ENCODE results near the gene CLECL1. TPM values are rescaled to one million over a fixed set of nuclear protein-coding genes. Genes with fewer than 3 reads are reported as not detected.

The CLECL1 gene
- total RNA-seq, result 4.4 TPM

DNA sequence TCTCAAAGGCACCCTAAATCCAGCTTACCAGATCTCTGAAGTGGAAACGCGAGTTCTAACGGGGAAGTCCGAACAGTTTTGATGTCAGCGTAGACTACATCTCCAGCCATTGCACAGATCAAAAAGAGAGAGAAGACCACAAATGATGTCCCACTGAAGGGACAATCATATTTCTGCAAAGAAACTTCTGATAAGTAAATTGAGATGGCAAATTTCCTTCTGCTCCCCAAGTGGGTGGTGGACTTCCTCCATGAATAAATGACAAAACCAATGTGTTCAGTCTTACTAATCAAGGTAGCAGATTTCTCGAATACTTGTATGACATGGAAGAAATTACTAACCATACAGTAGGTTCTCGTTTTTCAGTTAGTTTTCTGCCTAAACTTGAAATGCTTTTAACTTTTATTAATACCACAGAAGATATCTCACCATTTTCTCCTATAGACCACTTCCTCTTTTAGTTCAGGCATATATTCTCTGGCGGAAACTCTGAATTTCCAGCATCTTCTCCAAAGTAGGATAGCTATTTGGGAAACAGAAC, at the start of gene CLECL1:
TSS of gene CLECL1 (minus strand) at position 177 of the 541 bp plus-strand sequence.
- Histone ChIP-seq H3K27me3 (ENCODE audit: insufficient read depth, low read length) (no peaks in the 10 kb centered on the region), H3K9me3 (ENCODE audit: low read depth, low read length) (no peaks in the 10 kb centered on the region), H3K4me3 (ENCODE audit: low read length) (peak within 1 kb of the TSS; percentile 2), H3K4me1 (ENCODE audit: insufficient read depth, low read length) (peaks cover 42% of the 10 kb centered on the region)

DNA sequence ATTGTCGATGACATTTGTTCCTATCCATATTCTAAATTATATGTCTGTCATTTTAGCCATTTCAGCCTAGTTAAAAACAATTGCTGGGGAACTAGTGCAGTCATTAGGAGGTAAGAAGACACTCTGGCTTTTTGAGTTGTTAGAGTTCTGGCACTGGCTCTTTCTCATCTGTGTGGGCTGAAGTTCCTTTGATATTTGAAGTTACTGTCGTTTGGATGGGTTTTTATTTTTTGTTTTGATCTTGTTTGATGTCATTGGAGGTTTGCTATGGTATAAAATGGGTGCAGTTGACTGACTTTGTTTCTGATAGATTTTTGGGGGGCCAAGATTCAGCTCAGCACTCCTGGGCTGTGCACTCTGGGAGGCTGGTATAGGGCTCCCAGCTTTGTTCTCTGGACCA, 48.5 kb upstream of the CLECL1 start:
- H3K27me3 ChIP-seq (ENCODE audit: insufficient read depth, low read length), result no peaks in the 10 kb centered on the region

DNA sequence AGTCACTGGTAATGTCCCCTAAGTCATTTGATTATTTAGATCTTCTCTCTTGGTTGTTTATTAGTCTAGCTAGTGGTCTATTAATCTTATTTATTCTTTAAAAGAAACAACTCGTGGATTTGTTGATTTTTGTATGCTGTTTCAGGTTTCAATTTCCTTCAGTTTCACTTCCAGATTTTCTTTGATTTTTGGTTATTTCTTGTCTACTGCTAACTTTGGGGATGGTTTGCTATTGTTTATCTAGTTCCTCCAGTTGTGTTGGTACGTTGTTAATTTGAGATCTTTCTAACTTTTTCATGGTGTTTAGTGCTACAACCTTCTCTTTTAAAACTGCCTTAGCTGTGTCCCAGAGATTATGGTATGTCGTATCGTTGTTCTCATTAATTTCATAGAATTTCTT, 46.3 kb upstream of the CLECL1 start:
- Histone ChIP-seq H3K9me3 (ENCODE audit: low read depth, low read length) (no peaks in the 10 kb centered on the region), H3K4me3 (ENCODE audit: low read length) (no peak overlapping the region), H3K27me3 (ENCODE audit: insufficient read depth, low read length) (no peaks in the 10 kb centered on the region), H3K4me1 (ENCODE audit: insufficient read depth, low read length) (peaks cover 15% of the 10 kb centered on the region)

More for the DNA sequence above, 48.5 kb upstream of the CLECL1 start:
- Histone ChIP-seq H3K4me1 (ENCODE audit: insufficient read depth, low read length) (peaks cover 1% of the 10 kb centered on the region), H3K4me3 (ENCODE audit: low read length) (no peak overlapping the region), H3K9me3 (ENCODE audit: low read depth, low read length) (no peaks in the 10 kb centered on the region)

DNA sequence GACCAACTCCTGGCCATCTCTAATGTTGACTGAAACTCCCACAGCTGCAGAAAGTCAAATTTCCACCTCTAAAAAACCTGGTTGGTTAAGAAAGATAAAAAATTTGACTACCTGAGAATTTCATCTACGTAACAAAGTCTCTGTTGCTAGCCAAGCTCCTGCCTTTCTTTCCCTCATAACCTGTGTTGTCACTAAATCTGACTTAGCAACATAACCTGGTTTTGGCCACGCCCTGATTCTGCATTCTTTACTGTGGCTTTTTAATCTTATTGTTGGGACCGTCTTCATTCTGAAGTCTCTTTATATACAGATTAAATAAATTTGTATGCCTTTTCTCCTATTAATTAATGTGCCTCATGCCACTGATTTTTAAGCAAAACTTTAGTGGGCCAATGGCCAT, 43.9 kb upstream of the CLECL1 start:
- H3K4me1 ChIP-seq (ENCODE audit: insufficient read depth, low read length), result peaks cover 16% of the 10 kb centered on the region
- no peaks in the 10 kb centered on the region for H3K27me3 ChIP-seq (ENCODE audit: insufficient read depth, low read length)
- H3K4me3 ChIP-seq (ENCODE audit: low read length), result no peak overlapping the region
- no peaks in the 10 kb centered on the region for H3K9me3 ChIP-seq (ENCODE audit: low read depth, low read length)

DNA sequence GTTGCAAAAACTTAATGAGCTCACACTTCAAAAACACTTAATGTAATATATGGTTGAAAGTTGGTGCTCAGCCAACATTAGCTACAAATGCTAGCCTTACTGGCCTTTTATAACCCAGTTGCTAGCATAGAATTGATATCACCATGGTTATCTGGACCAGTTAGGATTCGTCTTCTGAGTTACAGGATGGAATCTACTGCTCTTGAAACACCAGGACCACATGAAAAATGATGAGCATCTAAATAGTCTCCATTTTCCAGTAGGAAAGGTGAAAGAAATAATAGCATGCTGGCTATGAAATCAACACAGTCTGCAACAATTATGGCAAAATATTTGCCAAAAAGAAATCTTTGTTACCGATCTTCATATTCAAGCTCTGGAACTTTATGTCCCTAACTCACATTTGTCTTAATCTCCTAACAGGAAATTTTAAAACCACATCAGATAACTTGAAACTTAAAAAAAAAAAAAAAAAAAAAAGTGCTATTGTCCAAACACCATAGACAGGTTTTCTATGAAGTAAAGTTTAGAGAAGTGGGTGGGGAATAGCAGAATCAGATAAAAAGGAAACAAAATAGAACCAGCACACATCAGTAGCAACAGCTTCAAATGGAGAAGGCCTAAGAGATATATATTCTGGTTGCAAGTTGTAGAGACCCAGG, 40.5 kb upstream of the CLECL1 start:
- H3K27me3 ChIP-seq (ENCODE audit: insufficient read depth, low read length), result no peaks in the 10 kb centered on the region
- no peaks in the 10 kb centered on the region for H3K9me3 ChIP-seq (ENCODE audit: low read depth, low read length)
- peaks cover 16% of the 10 kb centered on the region for H3K4me1 ChIP-seq (ENCODE audit: insufficient read depth, low read length)
- H3K4me3 ChIP-seq (ENCODE audit: low read length), result no peak overlapping the region

GRCh38 chr12:9763025-9763424, 30.1 kb upstream of the CLECL1 start:
- Histone ChIP-seq H3K9me3 (ENCODE audit: low read depth, low read length) (no peaks in the 10 kb centered on the region), H3K27me3 (ENCODE audit: insufficient read depth, low read length) (no peaks in the 10 kb centered on the region), H3K4me3 (ENCODE audit: low read length) (no peak overlapping the region), H3K4me1 (ENCODE audit: insufficient read depth, low read length) (peaks cover 37% of the 10 kb centered on the region)

DNA sequence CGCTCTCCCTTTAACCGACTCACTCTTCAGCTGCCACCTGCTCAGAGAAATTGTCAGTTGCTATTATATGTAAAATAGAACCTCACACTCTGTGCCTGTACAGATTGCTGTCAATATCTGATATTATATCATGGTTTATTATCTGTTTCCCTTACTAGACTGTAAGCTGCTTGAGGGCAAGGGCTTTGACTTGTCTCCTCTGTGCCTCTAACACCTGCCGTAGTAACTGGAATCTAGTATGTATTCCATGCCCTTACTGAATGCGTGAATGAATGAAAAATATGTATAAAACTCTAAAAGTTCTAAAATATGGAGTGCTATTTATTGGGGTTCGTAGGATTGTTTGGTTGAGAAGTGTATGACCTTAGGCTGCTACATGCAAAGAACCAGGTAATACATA, 29.5 kb upstream of the CLECL1 start:
- no peaks in the 10 kb centered on the region for H3K27me3 ChIP-seq (ENCODE audit: insufficient read depth, low read length)
- peaks cover 37% of the 10 kb centered on the region for H3K4me1 ChIP-seq (ENCODE audit: insufficient read depth, low read length)
- no peaks in the 10 kb centered on the region for H3K9me3 ChIP-seq (ENCODE audit: low read depth, low read length)
- H3K4me3 ChIP-seq (ENCODE audit: low read length), result no peak overlapping the region

DNA sequence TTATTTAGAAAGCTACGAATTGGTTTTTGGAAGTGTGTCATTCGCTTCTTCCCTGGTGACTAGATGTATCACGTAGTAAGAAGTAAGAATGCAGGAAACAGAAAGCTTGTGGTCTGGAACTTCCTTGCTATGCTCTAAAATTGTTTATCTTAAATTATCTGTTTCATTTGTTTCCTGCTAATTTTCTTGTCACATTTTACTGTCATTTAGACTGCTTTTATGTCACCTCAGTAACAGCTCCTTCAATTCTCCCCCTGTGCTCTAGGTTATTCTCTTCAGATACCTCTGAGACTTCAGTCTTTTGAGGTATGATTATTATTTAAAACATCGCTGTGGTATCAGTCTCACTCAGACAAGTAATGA, 28.5 kb upstream of the CLECL1 start:
- H3K4me1 ChIP-seq (ENCODE audit: insufficient read depth, low read length), result peaks cover 40% of the 10 kb centered on the region
- no peaks in the 10 kb centered on the region for H3K27me3 ChIP-seq (ENCODE audit: insufficient read depth, low read length)
- H3K4me3 ChIP-seq (ENCODE audit: low read length), result peak overlapping the region; percentile 46

GRCh38 chr12:9760699-9761418, 28.0 kb upstream of the CLECL1 start, which contains the start of gene CD69:
TSS of gene CD69 (minus strand) at chr12:9760901. CDS start at chr12:9760820, 81 bp downstream.
- H3K4me3 ChIP-seq (ENCODE audit: low read length), result peak within 1 kb of the TSS; percentile 46
- H3K4me1 ChIP-seq (ENCODE audit: insufficient read depth, low read length), result peaks cover 44% of the 10 kb centered on the region
- no peaks in the 10 kb centered on the region for H3K27me3 ChIP-seq (ENCODE audit: insufficient read depth, low read length)
- H3K9me3 ChIP-seq (ENCODE audit: low read depth, low read length), result no peaks in the 10 kb centered on the region

More for the DNA sequence above, 28.5 kb upstream of the CLECL1 start:
- no peaks in the 10 kb centered on the region for H3K9me3 ChIP-seq (ENCODE audit: low read depth, low read length)

- Histone ChIP-seq H3K4me3 (ENCODE audit: low read length) (peak overlapping the region; percentile 46), H3K4me1 (ENCODE audit: insufficient read depth, low read length) (peaks cover 42% of the 10 kb centered on the region), H3K27me3 (ENCODE audit: insufficient read depth, low read length) (no peaks in the 10 kb centered on the region), H3K9me3 (ENCODE audit: low read depth, low read length) (no peaks in the 10 kb centered on the region)
Measured at GRCh38 chr12:9760120-9760519, 27.2 kb upstream of the CLECL1 start.

GRCh38 chr12:9759694-9760093, 26.8 kb upstream of the CLECL1 start:
- Histone ChIP-seq H3K27me3 (ENCODE audit: insufficient read depth, low read length) (no peaks in the 10 kb centered on the region), H3K4me3 (ENCODE audit: low read length) (peak overlapping the region; percentile 46), H3K9me3 (ENCODE audit: low read depth, low read length) (no peaks in the 10 kb centered on the region), H3K4me1 (ENCODE audit: insufficient read depth, low read length) (peaks cover 39% of the 10 kb centered on the region)

GRCh38 chr12:9758119-9758518, 25.2 kb upstream of the CLECL1 start:
- Histone ChIP-seq H3K27me3 (ENCODE audit: insufficient read depth, low read length) (no peaks in the 10 kb centered on the region), H3K9me3 (ENCODE audit: low read depth, low read length) (no peaks in the 10 kb centered on the region), H3K4me3 (ENCODE audit: low read length) (peak overlapping the region; percentile 46), H3K4me1 (ENCODE audit: insufficient read depth, low read length) (peaks cover 26% of the 10 kb centered on the region)

- Histone ChIP-seq H3K27me3 (ENCODE audit: insufficient read depth, low read length) (no peaks in the 10 kb centered on the region), H3K4me1 (ENCODE audit: insufficient read depth, low read length) (peaks cover 26% of the 10 kb centered on the region), H3K9me3 (ENCODE audit: low read depth, low read length) (no peaks in the 10 kb centered on the region), H3K4me3 (ENCODE audit: low read length) (peak overlapping the region; percentile 46)
Measured at GRCh38 chr12:9757433-9758025, 24.6 kb upstream of the CLECL1 start.

DNA sequence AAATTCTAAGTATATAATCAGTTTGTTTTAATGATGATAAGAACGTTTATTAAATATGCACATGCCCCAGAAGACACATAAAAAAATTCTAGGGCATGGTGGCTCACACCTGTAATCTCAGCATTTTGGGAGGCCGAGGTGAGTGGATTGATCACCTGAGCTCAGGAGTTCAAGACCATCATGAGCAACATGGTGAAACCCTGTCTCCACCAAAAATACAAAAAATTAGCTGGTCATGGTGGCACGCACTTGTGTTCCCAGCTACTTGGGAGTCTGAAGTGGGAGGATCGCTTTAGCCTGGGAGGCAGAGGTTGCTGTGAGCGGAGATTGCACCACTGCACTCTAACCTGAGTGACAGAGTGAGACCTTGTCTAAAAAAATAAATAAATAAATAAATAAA, 23.8 kb upstream of the CLECL1 start:
- Histone ChIP-seq H3K27me3 (ENCODE audit: insufficient read depth, low read length) (no peaks in the 10 kb centered on the region), H3K9me3 (ENCODE audit: low read depth, low read length) (no peaks in the 10 kb centered on the region), H3K4me3 (ENCODE audit: low read length) (no peak overlapping the region), H3K4me1 (ENCODE audit: insufficient read depth, low read length) (peaks cover 19% of the 10 kb centered on the region)

DNA sequence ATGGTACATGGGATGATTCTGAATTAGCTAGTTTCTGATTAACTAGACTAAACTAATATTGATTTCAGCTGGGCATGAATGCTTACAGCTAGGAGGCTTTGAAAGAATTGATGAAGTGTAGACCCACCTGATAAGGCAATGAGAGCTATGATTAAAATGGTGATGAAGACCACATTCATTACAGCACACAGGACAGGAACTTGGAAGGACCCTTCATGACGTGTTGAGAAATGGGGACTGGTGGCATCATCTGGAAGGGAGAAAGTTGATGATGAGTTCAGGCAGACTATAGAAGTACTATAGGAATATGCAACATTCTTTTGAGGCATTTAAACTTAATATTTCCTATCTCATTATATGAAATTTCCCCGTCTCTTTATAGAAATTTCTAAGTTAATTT, 23.3 kb upstream of the CLECL1 start:
- H3K9me3 ChIP-seq (ENCODE audit: low read depth, low read length), result no peaks in the 10 kb centered on the region
- peaks cover 13% of the 10 kb centered on the region for H3K4me1 ChIP-seq (ENCODE audit: insufficient read depth, low read length)
- no peaks in the 10 kb centered on the region for H3K27me3 ChIP-seq (ENCODE audit: insufficient read depth, low read length)
- H3K4me3 ChIP-seq (ENCODE audit: low read length), result no peak overlapping the region

All from mononuclear cell (primary cell).